NCI-H128 (cell line): Measurements from ENCODE around the gene SPOP.
"Not testable (repeated sequence)": the region's sequence is repeated elsewhere in the genome, so short reads cannot be mapped to it uniquely, and the experiment has no call there.

Experiments
- DNase-seq: peaks from one replicate; lab custom pipeline; 2025; ENCODE audit not compliant: unreplicated experiment; lab: John Stamatoyannopoulos, UW

The SPOP gene

DNA sequence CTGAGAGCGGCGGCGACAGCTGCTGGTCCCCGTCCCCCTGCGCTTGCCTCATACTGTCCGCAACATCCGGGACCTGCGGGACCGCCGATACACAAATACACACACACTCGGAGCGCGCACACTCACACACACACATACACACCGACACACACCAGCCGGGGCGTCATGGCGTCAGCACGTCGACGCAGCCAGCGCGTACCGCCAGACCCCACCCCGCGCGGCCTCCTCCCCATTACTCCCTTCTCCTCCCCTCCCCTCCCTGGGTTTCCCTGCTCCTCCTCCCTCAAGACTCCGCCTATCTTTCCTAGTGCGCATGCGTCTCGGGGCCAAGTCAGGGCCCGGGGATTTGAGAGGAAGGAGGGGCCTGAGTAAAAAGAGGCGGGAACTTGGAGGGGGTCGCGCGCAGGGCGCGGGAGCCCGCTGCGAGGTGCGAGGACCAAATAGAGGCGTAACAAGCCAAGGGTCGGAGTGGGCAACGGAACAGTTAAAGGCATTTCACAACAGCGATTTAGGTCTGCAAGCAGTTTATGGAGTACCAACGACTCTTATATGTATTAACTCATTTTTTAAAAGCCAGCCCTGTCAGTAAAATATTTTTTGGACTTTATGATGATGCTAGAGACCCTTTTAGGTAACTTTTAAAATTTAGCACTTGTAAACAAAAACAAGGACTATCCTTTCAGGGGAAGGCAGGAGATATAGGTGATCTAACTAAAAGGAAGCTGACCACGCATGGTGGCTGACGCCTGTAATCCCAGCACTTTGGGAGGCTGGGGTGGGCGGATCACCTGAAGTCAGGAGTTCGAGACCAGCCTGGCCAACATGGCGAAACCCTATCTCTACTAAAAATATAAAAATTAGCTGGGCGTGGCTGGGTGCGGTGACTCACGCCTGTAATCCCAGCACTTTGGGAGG is at the start of gene SPOP:
Gene SPOP, minus strand, starts transcription at position 165 of the 915 bp plus-strand sequence. CDS start 55,287 bp downstream, outside the sequence.
- DNase-seq = peak; percentile 93

DNA sequence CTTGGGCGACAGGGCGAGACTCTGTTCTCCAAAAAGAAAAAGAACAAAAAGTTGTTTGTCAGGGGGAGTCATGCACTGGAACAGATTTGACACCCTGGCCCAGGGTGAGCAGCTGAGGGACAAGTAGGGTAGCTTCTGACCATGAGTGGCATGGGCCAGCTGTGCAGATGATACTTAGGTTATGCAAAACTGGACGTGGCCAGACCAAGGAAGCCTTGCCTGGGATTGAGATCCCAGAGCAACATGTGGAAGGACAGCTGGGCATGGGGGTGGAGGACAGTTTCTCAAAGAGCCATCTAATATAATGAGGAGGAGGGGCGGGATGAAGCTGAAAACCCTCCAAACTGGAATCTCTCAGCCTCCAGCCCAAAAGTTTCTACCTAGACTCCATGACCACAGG is 49.5 kb upstream of the SPOP start:
- DNase-seq = no peak

DNA sequence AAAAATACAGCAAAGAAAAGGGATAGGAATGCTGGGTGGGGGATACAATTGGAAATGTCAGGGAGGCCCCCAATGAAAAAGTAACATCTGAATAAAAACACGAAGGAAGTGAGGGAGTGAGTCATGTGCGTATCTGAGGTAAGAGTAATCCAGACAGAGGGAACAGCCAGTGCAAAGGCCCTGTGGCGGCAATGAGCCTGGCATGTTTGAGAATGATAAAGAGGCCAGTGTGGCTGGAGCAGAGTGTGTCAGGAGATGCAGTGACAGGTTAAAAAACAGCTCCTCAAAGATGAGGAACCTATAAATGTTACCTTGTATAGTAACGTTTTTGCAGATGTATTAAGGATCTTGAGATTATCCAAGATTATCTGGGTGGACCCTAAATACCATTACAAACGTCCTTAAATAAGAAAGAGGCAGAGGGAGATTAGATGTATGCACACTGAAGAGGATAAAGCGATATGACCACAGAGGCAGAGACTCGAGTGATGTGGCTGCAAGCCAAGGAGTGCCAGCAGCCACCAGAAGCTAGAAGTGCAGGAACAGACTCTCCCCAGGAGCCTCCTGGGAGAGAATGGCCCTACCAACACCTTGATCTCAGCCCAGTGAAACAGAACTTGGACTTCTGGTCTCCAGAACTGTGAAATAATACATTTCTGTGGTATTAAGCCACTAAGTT is 47.7 kb upstream of the SPOP start:
- DNase-seq = no peak

DNA sequence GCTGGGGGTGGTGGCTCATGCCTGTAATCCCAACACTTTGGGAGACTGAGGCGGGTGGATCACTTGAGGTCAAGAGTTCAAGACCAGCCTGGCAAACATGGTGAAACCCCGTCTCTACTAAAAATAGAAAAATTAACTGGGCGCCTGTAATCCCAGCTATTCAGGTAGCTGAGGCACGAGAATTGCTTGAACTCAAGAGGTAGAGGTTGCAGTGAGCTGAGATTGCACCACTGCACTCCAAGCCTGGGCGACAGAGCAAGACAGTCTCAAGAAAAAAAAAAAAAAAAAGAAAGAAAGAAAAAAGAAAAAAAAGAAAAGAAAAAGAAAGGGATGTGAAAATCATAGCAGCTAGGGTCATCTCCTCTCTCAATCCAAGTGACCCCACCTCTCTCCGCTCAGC is 46.7 kb upstream of the SPOP start:
- DNase-seq = not testable (repeated sequence)

DNA sequence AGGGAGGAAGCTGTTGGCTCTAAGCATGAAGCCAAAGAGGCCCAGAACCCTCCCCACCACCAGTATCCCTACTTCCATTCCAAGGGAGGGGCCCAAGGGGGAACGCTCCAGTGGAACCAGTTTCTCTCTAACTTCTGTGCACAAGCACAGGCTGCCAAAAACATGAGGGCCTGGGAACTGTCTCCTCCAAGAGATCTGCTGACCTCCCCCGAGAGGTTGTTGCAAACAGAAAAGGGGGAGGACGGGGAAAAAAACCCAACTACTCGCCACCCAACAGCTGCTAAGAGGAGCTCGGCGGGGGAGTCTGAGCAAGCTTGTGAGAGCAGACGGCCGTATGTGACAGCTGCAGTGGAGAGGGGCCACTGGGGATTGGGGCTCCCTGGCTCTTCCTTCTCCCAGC is 45.5 kb upstream of the SPOP start:
- DNase-seq = no peak

DNA sequence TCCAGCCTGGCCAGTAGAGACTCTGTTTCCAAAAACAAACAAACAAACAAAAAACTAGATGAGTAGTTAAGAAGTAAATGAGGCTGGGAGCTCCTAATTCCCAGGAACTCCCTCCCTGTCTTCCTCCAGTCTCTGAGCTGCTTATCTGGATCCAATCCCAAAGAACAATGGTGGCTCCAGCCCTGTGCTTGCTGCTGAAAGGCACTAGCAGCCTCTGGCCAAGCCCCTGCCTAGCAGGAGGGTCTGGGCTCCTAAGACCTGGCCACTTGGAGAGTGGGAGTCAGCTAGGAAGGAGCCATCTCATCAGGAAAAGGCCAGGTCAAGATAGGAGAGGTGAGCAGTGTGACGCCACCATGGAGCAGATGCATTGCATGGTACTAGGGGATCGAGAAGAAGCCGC is 44.2 kb upstream of the SPOP start:
- no peak for DNase-seq

DNA sequence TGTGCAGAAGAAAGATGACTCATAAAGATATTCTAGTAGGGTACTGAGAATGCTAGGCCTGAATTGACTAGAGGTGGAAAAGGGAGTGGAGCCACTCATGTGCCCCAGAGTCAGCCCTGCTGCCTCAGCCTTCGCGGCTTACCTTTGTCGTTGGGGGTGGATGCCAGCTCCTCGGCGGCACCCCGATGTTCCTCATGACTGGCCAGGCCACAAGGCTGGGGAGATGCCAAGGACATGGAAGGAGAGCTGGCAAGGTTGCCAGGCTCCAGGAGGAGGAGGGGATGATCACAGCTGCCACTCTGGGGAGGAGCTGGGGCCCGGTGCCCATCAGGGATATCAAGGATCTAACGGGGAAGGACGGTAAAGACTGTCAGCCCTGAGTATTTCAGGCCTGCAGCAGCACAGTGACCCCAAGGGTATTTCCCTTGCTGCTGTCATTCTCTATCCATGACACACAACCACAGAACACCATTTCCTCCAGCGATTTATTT is 39.5 kb upstream of the SPOP start:
- no peak for DNase-seq

DNA sequence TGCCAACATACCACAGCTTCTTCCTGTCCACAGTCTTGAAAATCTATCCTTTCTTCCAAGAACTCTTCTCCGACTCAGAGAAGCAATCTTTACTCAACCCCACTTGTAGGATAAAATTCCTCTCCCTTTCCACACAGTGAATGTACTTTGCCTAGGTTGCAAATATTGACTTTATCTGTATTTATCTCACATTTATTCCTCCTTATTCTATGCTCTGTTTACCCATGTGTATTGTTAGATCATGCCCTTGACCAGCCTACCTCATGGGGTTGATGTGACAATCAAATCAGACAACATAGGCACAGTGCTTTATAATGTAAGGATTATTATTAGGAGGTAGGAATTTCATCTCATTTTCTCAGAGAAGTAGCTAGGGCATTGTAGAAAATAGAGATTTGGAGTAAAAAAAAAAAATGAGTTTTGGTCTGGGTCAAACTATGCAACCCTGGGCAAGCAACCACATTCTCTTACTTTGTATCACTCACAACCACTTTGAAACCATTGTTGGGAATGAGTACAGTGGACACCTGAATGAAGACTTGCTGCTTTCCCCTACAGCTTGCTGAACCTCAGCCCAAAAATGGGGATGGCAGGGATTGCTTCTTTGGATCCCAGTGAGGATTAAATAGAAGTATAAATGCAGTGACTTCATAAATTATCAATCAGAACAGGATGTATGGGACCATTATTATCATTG is 38.9 kb upstream of the SPOP start:
- no peak for DNase-seq

DNA sequence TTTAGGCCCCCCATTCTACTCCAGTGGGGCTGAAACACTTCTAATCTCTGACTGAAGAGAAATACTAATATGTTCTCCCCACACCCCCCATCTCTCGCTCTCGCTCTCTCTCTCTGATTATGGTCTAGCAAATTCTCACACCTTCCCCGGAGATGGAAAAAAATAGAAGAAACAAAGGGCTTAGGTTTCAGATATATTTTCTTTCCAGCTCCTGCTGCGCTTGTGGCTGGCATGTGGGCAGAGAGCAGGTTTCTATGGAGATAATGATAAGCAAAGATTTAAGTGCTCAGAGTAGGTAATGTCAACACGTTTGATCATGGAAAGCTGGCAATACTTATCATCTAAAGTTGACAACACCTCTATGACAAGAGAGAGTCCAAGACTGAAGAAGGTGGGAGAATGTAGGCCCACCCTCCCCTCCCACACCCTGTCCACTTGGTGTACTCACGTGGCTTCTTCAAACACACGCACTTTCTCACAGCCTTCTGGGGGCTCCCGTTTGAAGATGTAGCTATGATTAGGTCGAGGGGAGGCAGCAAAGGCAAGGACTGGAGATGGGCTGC is 37.9 kb upstream of the SPOP start:
- DNase-seq = no peak

DNA sequence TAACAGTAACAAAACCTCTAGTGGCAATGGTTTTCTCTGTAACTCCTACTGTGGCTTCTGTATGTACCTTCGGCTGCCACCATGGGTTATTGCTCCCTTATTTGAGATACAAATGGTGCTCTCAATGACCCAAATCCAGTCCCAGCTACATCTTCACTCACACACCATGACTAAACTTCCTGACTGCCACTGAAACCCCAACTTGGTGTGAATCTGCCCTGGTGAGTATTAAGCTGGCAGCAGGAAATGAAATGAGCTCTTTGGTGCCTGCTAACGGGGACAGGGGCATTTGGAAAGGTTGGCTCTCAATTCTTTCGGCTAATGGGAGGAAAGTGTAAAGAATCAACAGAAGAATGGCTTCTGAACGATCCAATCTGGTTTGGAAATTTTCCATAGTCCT is 37.3 kb upstream of the SPOP start:
- DNase-seq = no peak

DNA sequence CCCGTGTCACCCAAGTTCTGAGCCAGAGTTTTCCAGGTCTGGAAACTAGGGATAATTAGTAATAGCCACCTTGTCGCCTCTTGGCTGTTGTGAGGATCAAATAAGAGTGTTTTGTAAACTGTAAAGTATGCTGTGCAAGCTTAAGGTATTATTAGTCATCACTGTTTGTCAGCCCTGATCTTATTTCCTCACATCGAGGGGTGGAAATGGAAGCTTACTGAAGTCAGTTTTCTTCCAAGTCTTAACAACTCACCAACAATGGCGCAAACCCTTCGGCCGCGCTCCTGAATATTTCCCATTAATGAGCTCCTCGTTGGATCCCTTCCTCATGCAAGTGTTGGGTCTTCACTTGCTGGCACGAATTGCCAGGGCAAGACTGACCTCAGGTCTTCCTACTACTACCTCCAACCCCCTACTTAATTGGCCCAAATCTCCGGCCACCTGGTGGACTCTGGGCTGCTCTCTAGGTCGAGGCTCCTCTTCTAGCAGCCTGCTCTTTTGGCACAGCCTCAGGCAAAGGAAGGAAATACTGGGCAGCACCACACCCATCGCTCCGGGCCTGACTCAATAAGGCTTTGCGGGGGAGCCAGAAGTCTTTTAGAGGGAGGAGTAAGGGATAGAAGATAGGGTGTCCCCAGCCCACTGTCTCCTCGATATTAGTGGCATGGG is 30.8 kb upstream of the SPOP start:
- DNase-seq = no peak

DNA sequence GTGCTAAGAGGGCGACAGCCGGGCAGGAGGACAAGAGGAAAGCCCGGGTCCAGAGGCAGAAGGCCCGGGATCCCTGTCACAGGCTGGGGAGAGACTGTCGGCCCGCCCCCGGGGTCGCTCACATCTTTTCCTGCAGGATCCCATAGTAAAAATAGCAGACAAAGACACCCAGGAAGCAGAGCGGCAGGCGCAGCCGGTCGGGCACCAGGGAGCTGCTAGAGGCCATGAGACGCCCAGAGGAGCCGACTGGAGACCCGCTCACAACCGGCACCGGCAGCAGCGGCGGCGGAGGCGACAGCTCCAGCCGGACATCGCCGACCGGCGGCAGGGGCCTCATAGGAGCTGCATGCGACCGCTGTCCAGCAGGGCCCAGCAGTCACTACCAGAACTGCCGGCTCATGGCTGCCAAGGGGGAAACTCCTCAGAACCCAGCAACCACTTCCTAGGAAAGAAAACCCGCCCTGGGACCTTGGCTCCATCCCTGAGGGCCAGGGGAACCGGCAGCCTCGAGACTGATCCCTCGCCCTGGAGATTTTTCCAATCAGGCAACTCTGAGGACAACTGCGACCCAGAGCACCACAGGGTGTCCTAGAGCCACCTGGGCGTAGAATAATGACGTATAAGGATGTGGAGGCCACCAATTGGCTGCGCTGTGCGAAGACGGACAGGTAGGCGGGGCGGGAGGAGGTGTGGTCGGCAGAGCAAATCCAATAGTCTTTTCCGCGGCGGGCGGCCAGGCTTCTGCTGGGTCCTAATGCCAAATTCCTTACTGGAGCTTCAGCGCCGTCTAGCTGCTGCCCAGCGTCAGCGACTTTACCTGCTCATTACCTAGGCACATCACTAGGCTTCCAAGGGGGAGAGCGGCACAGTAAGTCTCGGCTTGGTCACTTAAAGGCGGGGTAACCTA is 30.0 kb upstream of the SPOP start, which contains the start of gene SLC35B1:
Gene SLC35B1, minus strand, starts transcription at position 357 of the 907 bp plus-strand sequence. Its CDS starts 131 bp downstream, at position 226.
- peak; percentile 88 for DNase-seq

DNA sequence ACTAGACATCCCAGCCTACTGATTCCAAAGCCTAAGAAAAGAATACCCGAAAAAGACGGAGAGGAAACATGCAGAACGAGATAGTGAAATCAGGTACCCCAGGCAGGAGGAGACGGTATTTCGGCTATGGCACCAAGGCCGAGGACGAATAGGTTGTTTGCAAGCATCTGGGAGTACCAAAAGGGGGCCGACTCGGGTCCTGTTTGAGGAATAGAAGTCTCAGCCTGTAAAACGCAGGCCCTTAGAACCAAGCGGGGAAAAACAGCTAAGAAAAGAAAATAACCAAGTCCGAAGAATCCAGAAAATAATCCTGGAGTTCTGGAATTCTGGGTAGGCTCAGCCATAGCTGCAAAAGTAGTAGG is 29.3 kb upstream of the SPOP start:
- DNase-seq = no peak

DNA sequence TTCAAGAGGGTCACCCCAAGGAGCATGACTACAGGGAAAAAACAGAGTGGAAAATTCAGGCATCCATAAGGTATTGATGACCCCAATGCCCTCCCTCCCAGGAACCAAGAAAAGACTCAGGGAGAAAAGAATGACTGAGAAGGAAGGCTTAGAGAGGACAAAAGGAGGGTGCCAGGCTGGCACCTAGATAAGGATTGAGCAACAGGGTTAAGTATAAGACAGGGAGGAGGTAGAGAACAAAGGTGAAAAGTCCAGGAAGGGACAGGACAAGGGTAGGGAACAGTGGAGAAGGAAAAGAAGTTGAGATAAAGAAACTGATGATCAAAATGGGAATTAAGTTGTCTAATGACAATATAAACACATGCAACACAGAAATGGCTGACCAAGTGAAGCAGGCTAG is 27.4 kb upstream of the SPOP start:
- no peak for DNase-seq

DNA sequence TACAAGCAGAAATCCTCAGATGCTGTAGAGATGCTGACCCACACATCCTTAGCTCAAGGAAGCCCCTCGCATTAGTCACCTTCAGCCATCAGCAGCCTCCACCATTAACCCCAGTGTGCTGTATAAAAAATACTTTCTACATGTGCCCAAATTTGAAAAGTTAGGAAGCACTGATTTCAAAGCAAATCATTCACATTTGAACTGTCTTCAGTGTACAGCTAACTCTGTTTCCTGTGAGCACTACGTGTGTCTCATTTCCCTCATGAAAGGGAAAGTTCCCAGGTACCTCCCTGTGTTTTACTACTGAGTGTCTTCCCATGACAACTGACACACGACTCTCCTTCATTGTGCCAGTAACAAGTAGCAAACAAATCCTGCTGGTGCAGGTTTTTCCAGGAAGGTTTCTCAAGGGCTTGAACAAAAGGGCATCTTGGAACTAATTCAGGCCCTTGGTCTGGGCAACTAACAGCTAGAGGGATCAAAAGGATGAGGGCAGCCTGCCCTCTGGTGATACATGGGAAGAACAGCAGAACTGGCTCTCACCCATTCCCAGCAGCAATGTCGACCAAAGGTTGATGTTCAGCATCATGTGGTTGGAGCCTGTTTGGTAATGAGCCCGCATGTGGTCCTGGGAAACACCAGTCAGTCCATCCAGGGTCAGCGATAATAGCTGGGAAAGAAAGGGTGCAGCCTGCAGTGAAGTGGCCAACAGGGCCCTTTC is 25.8 kb upstream of the SPOP start:
- DNase-seq = no peak

DNA sequence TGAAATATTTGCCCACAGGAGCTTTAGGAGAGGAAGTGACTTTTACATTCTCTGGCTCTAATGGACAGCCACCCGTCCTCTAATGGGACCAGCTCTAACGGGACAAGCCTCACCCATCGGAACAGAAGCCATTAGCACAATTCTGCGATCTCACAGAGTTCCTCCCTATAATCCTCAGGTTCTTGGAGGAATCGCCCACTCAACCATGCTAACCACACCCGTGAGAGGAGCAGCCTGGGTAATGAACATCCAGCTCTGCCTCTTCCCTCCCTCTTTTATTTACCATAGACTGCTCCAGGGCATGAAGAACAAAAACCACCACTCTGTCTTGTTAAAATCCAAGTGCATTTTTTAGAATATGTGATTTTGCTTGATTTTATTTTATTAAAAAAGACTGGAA is 23.1 kb upstream of the SPOP start:
- DNase-seq = no peak

DNA sequence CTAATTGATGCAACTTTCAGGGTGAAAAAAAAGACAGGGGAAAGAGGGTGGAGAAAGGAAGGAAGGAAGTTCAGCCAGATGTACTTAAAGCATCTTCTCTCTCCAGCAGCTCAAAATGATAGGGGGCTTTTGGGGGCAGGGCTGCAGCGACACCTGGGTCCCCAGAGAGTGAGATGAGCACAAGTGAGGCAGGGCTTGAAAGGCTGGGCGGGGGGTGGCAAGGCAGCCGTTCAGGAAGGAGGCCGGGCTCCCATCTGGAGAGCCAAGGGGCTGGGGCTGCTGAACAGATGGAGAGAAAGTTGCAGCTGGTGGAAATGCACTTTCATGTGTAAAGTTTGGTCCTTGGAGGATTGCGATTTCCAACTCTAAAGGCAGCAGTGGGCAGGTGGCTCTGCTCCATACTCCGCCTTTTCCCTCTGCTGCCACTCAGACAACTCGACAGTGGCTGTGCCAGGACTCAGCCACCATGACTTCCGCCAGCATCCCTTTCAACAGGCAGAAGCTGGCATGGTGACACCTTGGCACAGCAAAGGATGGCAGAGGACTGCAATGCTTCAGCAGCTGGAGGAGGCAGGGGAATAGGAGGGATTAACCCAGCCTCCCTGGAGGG is 22.2 kb upstream of the SPOP start:
- no peak for DNase-seq

DNA sequence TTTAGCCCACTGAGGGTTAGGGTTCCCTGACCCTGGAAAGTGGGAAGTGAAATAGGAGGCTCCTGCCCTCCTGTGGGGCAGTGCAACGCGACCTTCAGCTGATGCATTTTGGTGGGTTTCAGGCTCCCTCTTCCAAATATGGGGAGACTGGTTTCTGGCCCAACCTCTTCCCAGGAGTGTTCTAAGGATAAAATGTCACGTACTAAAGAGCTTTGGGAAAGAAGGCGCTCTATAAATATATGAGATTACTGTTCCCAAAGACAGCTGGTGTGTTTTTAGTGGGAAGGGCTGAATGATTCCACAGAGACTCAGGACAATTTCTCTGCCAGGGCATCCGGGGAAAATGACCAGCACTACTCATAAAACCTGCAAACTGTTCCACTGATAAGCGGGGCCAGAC is 20.1 kb upstream of the SPOP start:
- DNase-seq = no peak
